Spleen (tissue), 11 donors: ENCODE measurements around the gene RPGRIP1L. TPM values are rescaled to one million over a fixed set of nuclear protein-coding genes. Genes with fewer than 3 reads are reported as not detected.

ENCODE experiments used
- DNase-seq: peaks from one replicate; pipeline ENCODE4 v3.0.0-alpha.2; 2020
- H3K27ac ChIP-seq, 8 donors: fragments of 200-600 bp; sonication (generic) in 7 of 8; 1 replicate in 4 of 8; 2 replicates in 4 of 8; pipeline versions ENCODE4 v1.5.0 to v1.8.0; 2016 to 2021; ENCODE audit warnings: inconsistent platforms in 4 of 8, mild to moderate bottlenecking in 4 of 8, moderate library complexity in 1 of 8
- H3K27me3 ChIP-seq, 7 donors: fragments of 200-600 bp; sonication (generic) in 6 of 7; replicated peaks in 1 of 7; 1 replicate in 4 of 7; 2 replicates in 3 of 7; pipeline versions ENCODE4 v1.5.0 to v1.8.0; 2016 to 2021; ENCODE audit warnings: inconsistent platforms in 3 of 7, mild to moderate bottlenecking in 1 of 7
- H3K36me3 ChIP-seq, 6 donors: fragments of 200-600 bp; sonication (generic) in 5 of 6; 1 replicate in 4 of 6; 2 replicates in 2 of 6; pipeline versions ENCODE4 v1.5.0 to v1.8.0; 2016 to 2021; ENCODE audit warnings: inconsistent platforms in 2 of 6
- H3K4me1 ChIP-seq, 6 donors: fragments of 200-600 bp; sonication (generic) in 5 of 6; 1 replicate in 3 of 6; 2 replicates in 3 of 6; pipeline versions ENCODE4 v1.5.0 to v1.8.0; 2016 to 2021; ENCODE audit warnings: inconsistent platforms in 3 of 6
- H3K4me3 ChIP-seq, 8 donors: fragments of 200-600 bp; sonication (generic) in 7 of 8; 1 replicate in 4 of 8; 2 replicates in 4 of 8; pipeline versions ENCODE4 v1.5.0 to v1.8.0; 2016 to 2021; ENCODE audit warnings: inconsistent platforms in 4 of 8, mild to moderate bottlenecking in 4 of 8, moderate library complexity in 2 of 8
- H3K9me3 ChIP-seq, 8 donors: fragments of 200-600 bp; sonication (generic) in 7 of 8; 1 replicate in 4 of 8; 2 replicates in 4 of 8; pipeline versions ENCODE4 v1.5.0 to v1.8.0; 2016 to 2021; ENCODE audit warnings: inconsistent platforms in 4 of 8
- POLR2A ChIP-seq, 3 donors: fragments of 450-650 bp; IDR thresholded peaks; one replicate each; pipeline ENCODE4 v1.5.1; 2017; ENCODE audit warnings: antibody characterized with exemption in 3 of 3, mild to moderate bottlenecking in 1 of 3
- POLR2AphosphoS5 ChIP-seq, 3 donors: sonication (generic); formaldehyde crosslinking; IDR thresholded peaks; one replicate each; pipeline ENCODE4 v1.5.1; 2017; ENCODE audit warnings: antibody characterized with exemption in 3 of 3
- whole genome bisulfite sequencing, 5 donors: extraction: QIAGEN DNeasy Blood & Tissue Kit in 3 of 5; methylation state at CpG; one replicate each; pipeline versions ENCODE4 v1.1.5 to v1.1.7; 2013 to 2018; 5-methylcytosine and 5-hydroxymethylcytosine counted together
- intact Hi-C: fragments of 100-400 bp; cut with DNase I; formaldehyde crosslinking; loops from one replicate; pipeline ENCODE4 v1.15.0; 2023; ENCODE audit warnings: low total_unique reads
- polyA plus RNA-seq, 3 donors: library from polyadenylated mRNA; stranded (reverse); fragments of 200-250 nt; gene quantifications; one replicate each; pipeline ENCODE4 v1.2.1, GENCODE V29; 2013
- total RNA-seq, 7 donors: library from RNA; depleted of rRNA in 3 of 7; stranded (reverse); fragments of >200 nt in 3 of 7; fragmentation: NEBNext Ultra II Directional in 4 of 7; extraction: Animal tissue kit (Norgen Biotek cat#: 25700) in 4 of 7; gene quantifications; one replicate each; pipeline versions ENCODE4 v1.1.0 to v1.2.1, GENCODE V29; 2016 to 2021
- TF ChIP-seq, protein P1 (sequence below), 11 experiments: fragments of 200-600 bp in 7 of 11; fragments of 450-650 bp in 4 of 11; sonication (generic) in 4 of 11; IDR thresholded peaks in 8 of 11; conservative IDR thresholded peaks in 3 of 11; 1 replicate in 7 of 11; 2 replicates in 4 of 11; pipeline versions ENCODE4 v1.4.0 to v1.8.0; 2016 to 2021; ENCODE audit warnings: antibody characterized with exemption in 11 of 11, inconsistent platforms in 4 of 11, mild to moderate bottlenecking in 1 of 11
- donor health status: healthy with polysubstance abuse.
- donor health status: DM: no; HTN: no; CAD: no; lungs with moderate emphysema.
- donor health status: DM: no; HTN: no; CAD: no.
- donor health status: Bipolar disorder and iron deficiency.
- donor health status: healthy.
- donor health status: DM: no; HTN: no; CAD: no.
- donor health status: DM: yes; HTN: yes; CAD: no.

Gene RPGRIP1L
- total and polyA plus RNA-seq, 10 donors = 0.65 to 4.4 (median 2.4) TPM

DNA sequence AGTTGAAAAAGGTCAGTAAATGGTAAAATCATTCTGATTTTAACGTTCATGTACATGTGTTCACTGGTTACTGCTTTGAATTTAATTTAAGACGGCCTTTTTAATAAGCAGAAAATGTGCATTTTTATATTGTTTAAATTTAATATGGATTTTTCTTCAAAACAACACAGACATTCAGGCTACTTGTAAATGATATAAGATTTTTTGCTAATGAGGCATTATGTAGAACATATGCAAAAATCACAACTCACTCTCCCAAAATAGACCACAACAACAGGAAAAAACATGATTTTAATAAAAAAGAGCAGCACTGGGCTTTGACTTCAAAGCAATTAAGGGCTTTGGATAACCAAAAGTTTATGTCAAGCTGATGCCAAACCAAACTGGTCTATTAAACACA lies 22.3 kb downstream of the RPGRIP1L start:
- peaks cover 0 to 14% (median 0%) of the 10 kb centered on the region in 6 donors for H3K36me3 ChIP-seq
- peaks cover 0 to 9% (median 0%) of the 10 kb centered on the region in 8 donors for H3K9me3 ChIP-seq
- no peak overlapping the region for H3K27ac ChIP-seq
- TF ChIP-seq POLR2AphosphoS5 (IDR thresholded peaks at IDR 0.05) (no peak), POLR2A (IDR thresholded peaks at IDR 0.05) (no peak)
- TF ChIP-seq, protein P1, sequence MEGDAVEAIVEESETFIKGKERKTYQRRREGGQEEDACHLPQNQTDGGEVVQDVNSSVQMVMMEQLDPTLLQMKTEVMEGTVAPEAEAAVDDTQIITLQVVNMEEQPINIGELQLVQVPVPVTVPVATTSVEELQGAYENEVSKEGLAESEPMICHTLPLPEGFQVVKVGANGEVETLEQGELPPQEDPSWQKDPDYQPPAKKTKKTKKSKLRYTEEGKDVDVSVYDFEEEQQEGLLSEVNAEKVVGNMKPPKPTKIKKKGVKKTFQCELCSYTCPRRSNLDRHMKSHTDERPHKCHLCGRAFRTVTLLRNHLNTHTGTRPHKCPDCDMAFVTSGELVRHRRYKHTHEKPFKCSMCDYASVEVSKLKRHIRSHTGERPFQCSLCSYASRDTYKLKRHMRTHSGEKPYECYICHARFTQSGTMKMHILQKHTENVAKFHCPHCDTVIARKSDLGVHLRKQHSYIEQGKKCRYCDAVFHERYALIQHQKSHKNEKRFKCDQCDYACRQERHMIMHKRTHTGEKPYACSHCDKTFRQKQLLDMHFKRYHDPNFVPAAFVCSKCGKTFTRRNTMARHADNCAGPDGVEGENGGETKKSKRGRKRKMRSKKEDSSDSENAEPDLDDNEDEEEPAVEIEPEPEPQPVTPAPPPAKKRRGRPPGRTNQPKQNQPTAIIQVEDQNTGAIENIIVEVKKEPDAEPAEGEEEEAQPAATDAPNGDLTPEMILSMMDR (IDR thresholded peaks at IDR 0.05 in 8 of 11, conservative IDR thresholded peaks at IDR 0.05 in 3 of 11) = no peak
- 68 to 96% (median 76%) methylated on average over 2 of the region's 2 CpGs for WGBS, 5 donors
- no peaks in the 10 kb centered on the region for H3K27me3 ChIP-seq
- intact Hi-C loops = no loop called here
- no peaks in the 10 kb centered on the region for H3K4me1 ChIP-seq
- no peak overlapping the region for H3K4me3 ChIP-seq
- no peak for DNase-seq

DNA sequence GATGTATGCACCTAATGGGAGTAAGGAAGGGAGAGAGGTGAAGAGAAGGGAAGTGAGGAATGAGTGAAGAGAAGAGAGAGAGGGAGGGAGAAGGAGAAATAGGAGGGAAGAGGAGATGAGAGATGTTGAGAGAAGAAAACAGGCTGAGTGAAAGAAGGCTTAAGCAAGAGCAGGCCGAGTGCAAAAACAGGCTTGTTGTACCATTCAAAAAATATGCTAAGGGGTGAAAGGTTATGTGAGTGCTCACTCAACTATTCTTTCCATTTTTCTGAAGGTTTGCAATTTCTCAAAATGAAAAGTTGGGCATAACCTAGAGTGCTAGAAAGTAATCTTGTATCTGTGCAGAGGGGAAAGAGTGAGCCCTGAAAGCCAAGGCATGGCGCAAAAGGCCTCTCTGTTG lies 22.9 kb downstream of the RPGRIP1L start:
- intact Hi-C loops = no loop called here
- Histone ChIP-seq H3K27ac (no peak overlapping the region), H3K4me1 (no peaks in the 10 kb centered on the region), H3K36me3 (peaks cover 0 to 11% (median 0%) of the 10 kb centered on the region in 6 donors), H3K9me3 (peaks cover 0 to 9% (median 0%) of the 10 kb centered on the region in 8 donors), H3K4me3 (no peak overlapping the region), H3K27me3 (no peaks in the 10 kb centered on the region)
- WGBS, 5 donors = 92 to 96% (median 94%) methylated on average over 2 of the region's 2 CpGs
- TF ChIP-seq, protein P1 (IDR thresholded peaks at IDR 0.05 in 8 of 11, conservative IDR thresholded peaks at IDR 0.05 in 3 of 11) = no peak
- no peak for TF ChIP-seq POLR2A (IDR thresholded peaks at IDR 0.05)
- no peak for TF ChIP-seq POLR2AphosphoS5 (IDR thresholded peaks at IDR 0.05)
- no peak for DNase-seq

DNA sequence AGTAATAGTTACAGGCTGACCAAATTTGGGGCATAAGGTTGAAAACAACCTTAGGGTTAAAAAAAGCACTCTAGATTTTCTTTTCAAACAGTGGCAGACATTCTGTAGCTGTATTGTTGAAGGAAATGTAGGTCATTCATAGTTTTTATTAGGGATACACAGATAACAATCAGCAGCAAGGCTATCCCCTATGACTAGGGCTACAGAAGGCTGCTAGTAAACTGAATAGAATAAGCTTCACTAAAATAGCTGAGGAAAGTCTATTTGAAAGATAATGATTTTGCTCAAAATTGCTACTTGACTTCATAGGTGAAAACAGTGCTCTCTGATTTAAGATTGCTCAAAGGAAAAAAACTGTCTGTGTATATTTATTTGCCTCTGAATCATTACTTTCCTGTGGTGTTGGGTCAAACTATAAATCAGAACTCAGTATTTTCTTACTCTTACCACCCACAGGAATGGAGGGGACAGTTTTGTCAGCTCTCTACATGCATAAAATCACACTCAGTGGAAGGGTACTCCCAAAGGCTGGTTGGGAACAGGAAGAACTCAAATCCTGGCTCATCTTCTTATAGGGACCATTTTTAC lies 24.8 kb downstream of the RPGRIP1L start:
- no peaks in the 10 kb centered on the region for H3K36me3 ChIP-seq
- no peaks in the 10 kb centered on the region for H3K4me1 ChIP-seq
- no peaks in the 10 kb centered on the region for H3K27me3 ChIP-seq
- DNase-seq = no peak
- no peaks in the 10 kb centered on the region for H3K9me3 ChIP-seq
- TF ChIP-seq, protein P1 (IDR thresholded peaks at IDR 0.05 in 8 of 11, conservative IDR thresholded peaks at IDR 0.05 in 3 of 11) = no peak
- H3K4me3 ChIP-seq = no peak overlapping the region
- intact Hi-C loops = no loop called here
- no peak overlapping the region for H3K27ac ChIP-seq

DNA sequence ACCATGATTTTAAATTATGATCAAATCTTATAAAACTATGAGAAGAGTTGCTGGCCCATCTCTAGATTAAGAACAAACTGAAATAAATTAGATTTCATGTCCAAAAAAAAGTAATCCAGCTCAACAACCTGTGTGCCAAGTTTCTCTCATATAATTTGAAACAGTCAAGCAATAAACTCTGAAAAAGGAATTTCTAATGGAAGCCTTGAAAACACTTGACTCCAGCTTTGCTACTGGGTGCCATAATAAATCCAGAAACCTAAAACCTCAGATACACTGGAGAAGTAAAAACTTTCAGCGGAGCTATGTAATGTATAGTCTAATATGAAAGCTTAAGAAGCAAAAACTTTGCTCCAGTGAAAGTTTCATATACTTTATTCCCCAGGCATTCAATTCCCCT lies 25.5 kb downstream of the RPGRIP1L start:
- intact Hi-C loops = no loop called here
- no peak for DNase-seq
- Histone ChIP-seq H3K4me3 (no peak overlapping the region), H3K36me3 (no peaks in the 10 kb centered on the region), H3K27me3 (no peaks in the 10 kb centered on the region), H3K9me3 (no peaks in the 10 kb centered on the region), H3K27ac (no peak overlapping the region), H3K4me1 (no peaks in the 10 kb centered on the region)
- WGBS, 5 donors = 94 to 98% (median 97%) methylated on average over 1 of the region's 1 CpG
- TF ChIP-seq POLR2A (IDR thresholded peaks at IDR 0.05) (no peak), POLR2AphosphoS5 (IDR thresholded peaks at IDR 0.05) (no peak)
- TF ChIP-seq, protein P1 (IDR thresholded peaks at IDR 0.05 in 8 of 11, conservative IDR thresholded peaks at IDR 0.05 in 3 of 11) = no peak
